NCI-H345 (cell line): ENCODE results near the gene TMEM255B.

Experiments
- DNase-seq: peaks from one replicate; lab custom pipeline; 2025; lab: John Stamatoyannopoulos, UW

Gene TMEM255B

GRCh38 chr13:113849546-113849945 lies 90.5 kb downstream of the TMEM255B start:
- no peak for DNase-seq

DNA sequence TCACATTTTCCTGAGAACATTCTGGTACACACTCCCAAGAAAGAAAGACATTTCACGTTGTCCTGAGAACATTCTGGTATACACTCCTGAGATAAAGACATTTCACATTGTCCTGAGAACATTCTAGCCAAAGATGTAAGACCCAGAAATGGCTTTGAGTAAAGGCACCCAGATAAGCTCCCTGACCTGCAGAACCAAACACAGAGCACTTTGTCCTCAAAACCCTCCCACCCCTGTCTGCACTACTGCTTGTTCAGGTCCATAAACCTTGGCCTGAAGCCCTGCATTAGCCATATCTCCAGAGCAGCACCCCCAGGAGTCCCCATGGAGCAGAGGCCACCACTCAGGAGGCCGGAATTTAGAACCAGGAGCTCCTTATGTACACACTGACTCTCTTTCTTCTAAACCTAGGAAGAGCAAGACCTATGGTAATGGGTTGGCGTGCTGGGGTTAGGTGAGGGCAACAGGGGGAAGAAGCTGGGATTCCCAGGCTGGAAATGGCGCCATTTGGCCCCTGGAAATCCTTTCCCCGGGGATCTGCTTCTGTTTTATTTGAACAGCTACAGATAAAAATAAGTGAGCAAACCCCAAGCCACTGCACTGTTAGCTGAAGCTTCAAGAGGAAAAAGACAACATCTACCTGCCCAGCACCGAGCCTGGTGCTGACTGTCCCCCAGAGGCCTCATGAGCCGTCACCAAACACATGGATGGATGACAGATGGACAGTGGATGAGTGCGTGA lies 91.1 kb downstream of the TMEM255B start:
- DNase-seq, result no peak

GRCh38 chr13:113850722-113851479 lies 91.9 kb downstream of the TMEM255B start:
- DNase-seq, result no peak

DNA sequence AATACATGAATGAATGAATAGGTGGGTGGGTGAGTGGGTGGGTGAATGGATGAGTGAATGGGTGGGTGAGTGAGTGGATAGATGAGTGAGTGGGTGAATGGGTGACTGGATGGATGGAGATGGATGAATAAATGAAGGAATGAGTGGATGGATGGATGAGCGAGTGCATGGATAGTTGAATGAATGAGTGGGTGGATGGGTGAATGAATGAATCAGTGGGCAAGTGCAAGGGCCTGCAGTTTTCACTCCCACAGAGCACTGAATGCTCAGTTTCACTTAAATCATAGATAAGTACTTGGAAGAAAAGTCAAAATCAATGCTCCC lies 92.4 kb downstream of the TMEM255B start:
- no peak for DNase-seq

GRCh38 chr13:113851826-113852535 lies 93.0 kb downstream of the TMEM255B start:
- DNase-seq, result no peak

DNA sequence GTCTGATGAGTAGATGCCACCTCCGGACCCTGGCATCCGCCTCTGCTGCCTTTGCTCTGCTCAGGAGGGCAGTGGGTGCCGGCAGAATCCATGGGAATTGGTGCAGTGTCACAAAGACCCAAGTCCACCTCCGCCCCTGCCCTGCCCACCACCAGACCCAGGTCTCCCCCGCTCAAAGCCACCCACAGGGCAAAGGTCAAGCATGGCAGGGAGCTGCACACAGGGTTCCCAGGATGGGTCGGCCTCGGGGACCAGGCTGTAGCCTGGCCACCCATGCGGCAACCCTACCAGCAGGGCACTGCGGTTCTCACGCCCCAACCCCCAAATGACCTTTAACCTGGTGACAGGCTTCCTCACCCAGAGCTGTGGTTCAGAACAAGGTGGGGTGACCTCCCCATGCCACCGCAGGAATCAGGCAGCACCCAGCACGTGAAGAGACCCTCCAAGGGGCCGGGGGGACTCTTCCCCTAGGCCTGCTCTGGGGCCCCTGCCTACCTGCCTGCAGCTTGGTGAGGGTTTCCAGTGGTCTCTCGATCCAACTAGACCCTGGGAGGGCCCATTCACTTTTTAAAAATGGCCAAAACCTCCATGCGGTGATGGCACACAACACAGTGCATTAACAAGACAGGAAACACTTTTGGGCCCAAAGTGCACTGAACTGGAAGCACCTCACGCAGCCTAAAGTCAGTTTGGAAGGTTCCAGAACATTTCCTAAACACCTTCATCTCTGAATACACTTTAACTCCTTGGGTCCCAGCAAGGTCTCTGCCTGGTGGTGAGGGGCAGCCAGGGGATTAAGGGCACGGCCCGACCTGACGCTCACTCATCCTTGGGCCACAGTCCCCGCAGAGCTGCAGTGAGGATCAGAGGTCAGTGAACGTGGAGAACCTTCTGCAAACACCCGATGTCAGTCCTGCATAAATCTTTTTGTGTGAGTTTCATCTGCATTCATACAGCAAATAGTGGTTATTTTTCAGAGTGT lies 93.8 kb downstream of the TMEM255B start:
- DNase-seq, result no peak

DNA sequence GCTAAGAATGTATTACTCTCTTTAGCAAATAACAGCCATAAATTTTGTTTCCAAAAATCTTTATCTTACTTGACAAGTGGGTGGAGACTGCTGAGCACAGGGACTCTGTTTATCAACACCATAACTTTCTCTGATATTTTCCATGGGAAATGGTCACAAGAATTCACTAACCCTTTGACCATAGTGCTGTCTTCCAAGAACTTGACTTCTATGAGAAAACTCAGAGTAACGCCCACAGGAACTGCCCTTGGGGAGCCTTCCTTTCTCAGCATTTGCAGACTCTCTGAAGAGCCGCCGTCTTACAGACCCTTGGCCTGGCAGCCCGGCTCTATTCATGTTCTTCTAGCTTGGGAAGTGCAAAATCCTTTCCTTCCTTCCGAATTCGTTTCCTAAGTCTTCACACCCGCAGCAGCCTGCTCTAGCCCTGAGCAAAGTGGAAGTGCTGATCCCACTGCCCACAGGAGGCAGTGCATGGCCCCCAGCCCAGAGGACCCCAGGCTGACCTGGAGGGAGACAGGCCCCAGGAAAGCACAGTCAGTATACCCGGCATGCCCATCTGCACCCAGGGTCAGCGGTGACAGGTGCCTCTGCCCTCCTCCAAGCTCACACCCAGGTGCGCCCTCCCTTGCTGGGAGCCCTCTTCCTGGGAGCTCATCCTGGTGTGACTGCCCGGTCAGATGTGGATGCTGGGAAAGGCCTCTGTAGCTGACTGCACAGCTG lies 94.7 kb downstream of the TMEM255B start:
- no peak for DNase-seq

- DNase-seq, result peak; percentile 37
These were observed 95.4 kb downstream of the TMEM255B start for GRCh38 chr13:113854238-113855011.

GRCh38 chr13:113855012-113855921 lies 96.2 kb downstream of the TMEM255B start:
- DNase-seq, result no peak

DNA sequence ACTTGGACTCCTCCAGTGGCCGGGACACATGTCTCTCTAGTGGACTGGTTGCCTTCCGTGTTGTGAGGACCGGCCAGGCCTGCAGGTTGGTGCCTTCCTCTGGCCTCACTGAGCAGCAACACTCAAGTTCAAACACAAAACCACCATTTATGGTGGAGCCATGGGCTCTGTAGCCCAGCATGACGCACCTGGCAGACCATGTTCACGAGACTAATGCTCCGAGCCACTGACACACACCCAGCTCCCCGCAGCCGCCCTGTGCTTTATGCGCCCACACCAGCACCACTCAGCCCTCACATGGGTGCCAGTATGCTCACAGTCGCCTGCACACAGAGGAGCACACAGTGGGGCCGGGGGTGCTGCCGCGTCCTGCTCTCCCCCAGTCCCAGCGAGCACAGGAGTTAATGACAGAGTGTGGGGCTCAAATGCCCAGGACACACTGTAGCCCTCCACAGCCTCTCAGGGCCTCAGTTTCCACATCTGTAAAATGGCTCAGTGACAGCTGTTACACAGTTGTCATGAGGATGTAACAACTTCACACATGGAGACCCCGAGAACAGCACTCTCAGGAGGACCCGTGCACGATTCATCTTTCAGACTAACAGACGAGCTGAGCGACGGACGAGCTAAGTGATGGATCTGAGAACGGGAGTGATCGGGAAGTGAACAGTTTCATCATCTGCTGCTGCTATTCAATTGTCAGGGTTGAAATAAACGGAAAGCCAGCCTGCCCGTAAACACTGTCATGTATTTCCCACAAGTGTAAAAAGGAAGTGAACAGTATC lies 97.1 kb downstream of the TMEM255B start:
- DNase-seq, result no peak

DNA sequence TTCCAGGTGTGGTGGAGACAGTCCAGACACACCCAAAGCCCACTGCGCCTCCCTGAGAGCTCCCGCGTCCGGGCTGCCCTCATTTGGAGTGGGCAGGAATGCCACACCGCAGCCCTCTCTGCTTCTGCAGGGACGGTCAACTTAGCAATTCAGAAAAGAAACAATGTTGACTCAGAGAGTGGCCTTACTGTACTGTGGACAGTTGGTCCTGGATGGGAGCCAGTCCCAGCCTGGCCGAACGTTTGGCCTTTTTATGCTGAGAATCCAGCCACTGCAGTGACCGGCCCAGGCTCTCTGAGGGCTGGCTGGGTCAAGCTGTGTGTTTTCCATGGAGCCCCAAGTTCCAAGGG lies 97.7 kb downstream of the TMEM255B start:
- no peak for DNase-seq

DNA sequence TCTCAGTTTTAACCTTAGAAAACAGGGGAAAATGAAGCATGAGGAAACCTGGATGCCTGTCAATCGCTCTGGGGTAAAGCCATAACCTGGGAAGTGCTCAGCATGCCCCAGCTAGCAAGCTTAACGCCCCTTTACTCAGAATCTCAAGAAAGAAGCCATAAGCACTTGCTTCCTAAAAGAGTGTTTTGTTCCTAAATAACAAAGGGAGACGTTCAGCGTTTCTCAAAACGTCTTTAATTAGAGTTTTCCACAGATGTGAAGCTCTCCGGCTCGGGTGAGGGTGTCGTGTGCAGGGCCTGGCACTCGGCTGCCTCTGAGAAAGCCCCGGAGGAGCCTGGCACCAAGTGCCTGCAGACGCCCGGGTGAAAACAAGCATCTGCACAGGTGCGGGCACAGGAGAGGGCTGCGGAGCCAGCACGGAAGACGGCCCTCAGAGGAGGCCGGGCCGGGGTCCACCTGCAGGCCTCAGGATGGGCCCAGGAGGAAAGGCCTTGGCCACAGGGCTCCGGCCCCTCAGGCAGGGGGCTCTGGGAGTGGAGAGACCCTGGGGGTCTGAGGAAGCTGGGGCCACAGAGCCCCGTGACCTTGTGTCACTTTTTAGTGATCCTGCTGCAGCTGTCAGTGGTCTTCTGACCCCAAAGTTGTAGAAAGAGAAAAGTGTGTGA lies 98.6 kb downstream of the TMEM255B start:
- no peak for DNase-seq

DNA sequence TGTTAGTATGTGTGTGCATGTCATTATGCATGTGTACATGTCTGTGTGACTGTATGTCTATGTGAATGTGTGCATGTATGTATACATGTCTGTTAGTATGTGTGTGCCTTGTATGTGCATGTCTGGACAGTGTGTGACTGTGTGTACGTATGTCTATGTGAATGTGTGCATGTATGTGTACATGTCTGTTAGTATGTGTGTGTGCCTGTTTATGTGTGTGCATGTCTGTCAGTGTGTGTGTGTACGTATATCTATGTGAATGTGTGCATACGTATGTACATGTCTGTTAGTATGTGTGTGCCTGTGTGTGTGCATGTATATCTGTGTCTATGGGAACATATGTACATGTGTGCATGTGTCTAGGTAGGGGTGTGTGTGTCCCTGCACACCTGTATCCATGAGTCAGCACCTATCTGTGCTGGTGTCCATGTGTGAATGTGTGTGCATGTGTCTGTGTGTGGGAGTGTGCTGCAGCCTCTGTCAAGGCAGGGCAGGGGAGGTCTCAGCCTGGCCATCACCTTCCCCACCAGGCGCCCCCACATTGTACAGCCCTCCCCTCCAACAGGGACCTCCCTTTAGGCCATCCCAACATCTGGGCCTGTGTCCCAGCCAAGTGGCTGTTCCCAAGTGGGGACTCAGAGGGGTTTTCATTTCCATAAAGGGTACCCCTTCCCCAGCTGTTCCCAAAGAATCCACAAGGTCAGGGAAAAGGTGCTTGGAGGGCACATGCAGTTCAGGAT lies 100.5 kb downstream of the TMEM255B start:
- no peak for DNase-seq

DNA sequence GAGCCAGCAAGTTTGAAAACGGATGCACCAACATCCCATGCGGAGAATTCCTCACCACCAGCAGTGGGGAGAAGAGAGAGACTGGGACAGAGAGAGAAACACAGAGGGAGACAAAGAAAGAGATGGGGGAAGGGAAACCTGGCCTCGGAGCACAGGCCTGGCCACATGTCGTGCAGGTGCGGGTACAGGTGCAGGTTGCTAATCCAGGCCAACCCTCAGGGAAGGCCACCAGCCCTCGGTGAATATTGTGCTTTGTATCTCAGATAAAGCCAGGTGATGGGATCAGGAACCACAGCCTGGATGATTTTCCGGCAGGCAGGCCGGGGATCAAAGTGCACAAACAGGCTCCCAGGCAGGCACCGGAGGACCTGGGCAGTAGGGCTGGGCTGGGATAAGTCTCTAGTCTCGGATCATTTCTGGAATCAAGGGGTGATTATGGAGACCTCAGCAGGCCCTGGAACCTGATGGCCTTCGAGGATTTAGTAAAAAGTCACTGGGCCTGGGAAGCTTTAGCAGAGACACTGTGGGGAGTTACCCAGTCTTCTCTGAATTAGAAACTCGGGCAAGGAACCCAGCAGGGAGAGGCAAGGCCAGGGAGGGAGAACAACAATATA lies 101.1 kb downstream of the TMEM255B start:
- DNase-seq, result no peak

- no peak for DNase-seq
These were observed 101.8 kb downstream of the TMEM255B start for GRCh38 chr13:113860665-113861432.

DNA sequence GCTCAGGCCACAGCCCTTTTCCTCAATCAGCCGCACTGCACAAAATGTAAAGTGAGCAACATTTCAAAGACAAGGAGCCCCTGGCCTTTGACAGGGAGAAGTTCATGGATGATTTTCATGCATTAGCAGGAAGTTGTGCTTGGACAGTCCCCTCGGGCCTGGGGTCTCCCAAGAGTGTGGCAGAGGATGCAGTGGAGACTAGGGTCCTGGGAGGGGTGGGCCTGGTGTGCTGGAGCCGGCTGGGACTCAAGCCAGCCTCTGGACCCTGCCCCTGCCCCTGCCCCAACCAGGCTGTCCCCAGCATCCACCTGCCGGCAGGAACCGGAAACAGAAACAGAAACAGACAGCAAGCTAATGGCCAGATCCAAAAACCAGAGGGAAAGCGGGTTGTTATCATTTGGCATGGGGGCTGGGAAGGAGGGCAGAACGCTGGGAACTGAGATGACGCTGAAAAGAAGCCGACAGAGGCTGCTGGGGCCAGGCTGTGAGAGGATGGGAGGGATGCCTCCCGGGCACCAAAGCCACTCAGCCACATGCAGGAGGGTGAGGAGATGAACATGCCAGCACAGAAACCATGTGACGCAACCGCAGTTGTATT lies 102.5 kb downstream of the TMEM255B start:
- no peak for DNase-seq
